DMS153 (cell line): ENCODE measurements around the gene NSG1.
"Not testable (repeated sequence)": the region's sequence is repeated elsewhere in the genome, so short reads cannot be mapped to it uniquely, and the experiment has no call there.

ENCODE experiments used
- DNase-seq: peaks from one replicate; lab custom pipeline; 2025; lab: John Stamatoyannopoulos, UW

The NSG1 gene

GRCh38 chr4:4416981-4417380 lies 30.1 kb downstream of the NSG1 start:
- no peak for DNase-seq

- no peak for DNase-seq
These were observed 31.0 kb downstream of the NSG1 start for GRCh38 chr4:4417886-4418285.

GRCh38 chr4:4418676-4419390 lies 31.9 kb downstream of the NSG1 start:
- DNase-seq = no peak

- DNase-seq = no peak
These were observed 33.0 kb downstream of the NSG1 start for GRCh38 chr4:4419896-4420295.

- DNase-seq = no peak
These were observed 33.5 kb downstream of the NSG1 start for GRCh38 chr4:4420421-4420820.

DNA sequence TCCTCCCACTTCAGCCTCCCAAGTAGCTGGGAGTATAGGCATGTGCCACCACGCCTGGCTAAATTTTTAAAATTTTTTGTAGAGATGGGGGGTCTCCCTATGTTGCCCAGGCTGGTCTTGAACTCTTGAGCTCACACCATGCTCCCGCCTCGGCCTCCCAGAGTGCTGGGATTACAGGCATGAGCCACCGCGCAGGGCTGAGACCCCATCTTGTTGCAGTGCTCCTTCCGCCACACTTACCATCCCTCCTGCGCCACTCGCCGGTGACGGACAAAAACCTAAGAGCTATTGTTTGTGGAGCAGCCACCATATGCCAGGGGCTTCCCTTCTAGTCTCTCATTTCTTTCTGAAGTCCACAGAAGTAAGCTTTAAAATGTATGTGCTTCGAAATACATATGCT lies 34.5 kb downstream of the NSG1 start:
- no peak for DNase-seq

DNA sequence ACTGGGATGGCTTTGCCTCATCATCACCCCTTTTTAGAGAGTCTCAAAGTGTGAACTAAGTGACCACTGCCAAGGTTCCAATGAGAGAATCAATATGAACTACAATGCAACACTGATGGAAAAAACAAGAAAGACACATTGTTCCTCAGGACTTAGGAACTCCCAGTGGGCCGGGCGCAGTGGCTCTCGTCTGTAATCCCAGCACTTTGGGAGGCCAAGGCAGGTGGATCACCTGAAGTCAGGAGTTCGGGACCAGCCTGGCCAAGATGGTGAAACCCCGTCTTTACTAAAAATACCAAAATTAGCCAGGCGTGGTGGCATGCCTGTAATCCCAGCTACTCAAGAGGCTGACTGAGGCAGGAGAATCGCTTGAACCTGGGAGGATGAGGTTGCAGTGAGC lies 35.2 kb downstream of the NSG1 start:
- not testable (repeated sequence) for DNase-seq

- no peak for DNase-seq
These were observed 36.1 kb downstream of the NSG1 start for GRCh38 chr4:4422856-4423499.

DNA sequence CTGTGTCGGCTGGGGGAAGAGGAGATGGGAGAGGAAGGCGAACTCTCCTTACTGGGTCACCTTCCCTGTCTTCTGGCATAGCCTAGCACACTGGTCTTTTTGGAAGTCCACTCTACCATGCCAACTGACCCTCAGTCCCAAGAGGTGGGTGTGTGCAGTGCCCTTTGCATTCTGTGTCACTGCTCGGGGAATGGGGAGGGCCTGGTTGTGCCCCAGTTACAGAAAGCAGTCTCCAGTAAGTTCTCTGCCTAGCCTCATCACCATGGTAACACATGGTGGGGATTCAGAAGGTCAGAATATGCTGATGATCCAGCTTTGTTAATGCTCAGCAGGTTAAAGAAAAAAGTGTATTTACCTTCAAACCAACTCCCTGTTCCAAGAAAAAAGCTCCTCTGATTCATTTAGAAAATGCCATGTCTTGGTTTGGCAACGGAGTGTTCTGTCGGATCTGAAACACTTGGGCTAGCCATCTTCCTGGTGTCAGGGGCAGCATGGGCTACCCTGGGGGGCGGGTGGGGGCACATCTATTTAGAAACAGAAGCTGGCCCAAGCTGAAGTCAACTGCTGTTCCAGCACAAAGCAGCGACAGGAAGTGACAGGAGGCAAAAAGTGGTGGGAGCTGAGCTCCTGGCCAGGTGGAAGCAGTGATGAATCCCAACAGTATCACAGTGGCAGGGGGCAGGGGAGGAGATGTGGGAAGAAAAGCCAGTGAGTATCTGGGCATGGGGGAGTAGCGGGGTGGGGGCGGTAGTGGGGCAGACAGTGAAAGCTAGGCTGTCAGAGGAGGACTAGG lies 37.0 kb downstream of the NSG1 start:
- no peak for DNase-seq

DNA sequence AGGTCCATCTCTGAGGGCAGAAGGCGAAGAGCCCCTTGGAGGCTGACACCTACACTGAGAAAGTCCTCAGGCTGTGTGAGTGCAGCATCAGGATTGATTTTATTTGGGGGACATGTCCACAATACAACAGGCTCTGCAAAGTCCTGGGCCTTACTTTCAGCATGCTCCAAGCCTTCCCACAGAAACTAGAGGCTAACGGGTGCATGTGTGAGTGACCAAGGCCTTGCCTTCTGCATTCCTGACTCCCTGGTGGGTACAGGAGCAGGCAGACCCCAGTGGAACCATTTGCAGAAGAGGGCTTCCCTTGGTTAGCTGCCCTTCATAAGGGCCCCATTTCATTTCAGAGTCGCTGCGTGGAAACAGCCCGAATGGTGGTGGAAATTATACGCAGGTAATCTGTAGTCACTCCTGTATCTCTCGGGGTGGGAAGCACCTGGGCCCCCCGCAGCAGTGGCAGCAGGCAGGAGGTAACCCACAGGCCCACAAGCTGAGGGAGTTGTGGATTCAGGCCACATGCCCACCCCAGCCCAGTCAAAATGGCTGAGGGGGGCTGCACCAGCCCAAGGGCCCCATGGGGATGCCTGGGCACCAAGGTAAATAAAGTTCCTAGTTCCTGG lies 37.7 kb downstream of the NSG1 start:
- DNase-seq = no peak

DNA sequence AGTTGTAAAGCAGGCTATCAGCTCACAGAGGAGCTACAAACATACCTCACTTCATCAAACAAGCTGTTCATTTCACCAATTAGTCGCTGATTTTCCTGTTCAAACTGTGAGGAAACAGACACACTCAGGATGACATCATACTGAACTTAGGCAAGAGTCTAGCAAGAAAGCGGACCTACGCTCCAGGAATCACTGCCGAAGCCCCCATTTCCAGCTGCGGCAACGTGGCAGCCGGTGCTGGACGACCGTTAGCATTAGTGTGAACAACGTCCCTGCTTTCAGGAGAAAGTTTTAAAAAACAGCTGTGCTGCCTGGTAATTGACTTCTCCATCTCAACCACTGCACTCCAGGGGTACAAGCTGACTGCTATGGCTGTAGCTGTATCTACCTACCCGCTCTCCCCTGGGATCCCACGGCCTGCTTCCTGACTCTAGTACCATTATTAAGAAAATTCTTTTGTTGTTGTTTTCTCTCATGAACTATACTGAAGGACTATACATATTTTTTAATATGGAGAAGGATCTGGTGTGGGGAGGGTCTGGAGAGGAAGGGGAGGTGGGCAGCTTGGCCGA lies 38.3 kb downstream of the NSG1 start:
- DNase-seq = no peak

GRCh38 chr4:4425696-4426095 lies 38.8 kb downstream of the NSG1 start:
- DNase-seq = no peak

DNA sequence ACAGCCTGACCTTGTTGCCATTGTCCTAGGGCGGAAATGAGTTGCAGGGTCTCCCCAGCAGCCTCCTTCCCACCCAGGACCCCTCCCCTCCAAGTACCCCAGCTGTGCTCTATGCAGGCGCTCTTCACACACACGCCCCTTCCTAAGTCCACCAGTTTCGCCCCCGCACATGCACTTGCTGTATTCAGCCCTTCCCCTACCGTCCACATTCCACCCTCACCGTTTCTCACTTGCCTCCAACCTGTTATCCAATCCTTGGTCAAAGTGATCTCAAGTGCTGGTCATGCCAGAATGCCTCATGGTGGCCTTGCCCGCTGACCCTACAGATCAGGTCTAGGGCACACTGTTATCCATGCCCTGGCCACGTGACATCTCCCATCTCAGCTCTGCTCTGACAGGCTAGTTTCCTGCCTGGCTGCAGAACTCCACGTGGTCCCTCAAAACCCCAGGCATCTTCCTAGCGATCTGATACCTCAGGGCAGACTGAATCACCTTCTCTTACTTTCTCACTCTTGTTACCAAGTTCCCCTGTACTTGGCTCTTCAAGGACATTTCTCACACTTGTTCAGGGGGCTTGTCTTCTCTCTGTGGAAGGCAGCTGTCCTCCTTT lies 39.7 kb downstream of the NSG1 start:
- no peak for DNase-seq

- DNase-seq = no peak
These were observed 40.4 kb downstream of the NSG1 start for GRCh38 chr4:4427121-4427870.

DNA sequence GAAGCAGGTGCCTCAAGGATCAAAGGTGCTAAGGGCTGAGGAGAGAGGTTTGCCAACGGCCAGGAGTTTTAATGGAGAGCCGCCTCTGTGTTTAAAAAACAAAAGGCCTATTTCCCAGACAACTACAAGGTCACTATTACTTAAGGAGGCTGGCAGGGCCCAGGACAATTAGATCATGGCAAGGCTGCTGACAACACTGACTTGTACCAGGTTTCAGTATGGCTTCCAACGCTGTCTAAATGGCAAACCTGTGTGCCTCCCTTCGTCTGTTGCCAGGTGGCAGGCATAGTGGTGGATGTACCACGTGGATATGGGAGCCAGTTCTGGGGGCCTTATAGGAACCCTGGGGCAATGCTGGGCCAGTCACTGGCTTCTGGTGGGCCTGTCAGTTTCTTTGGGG lies 41.0 kb downstream of the NSG1 start:
- no peak for DNase-seq

GRCh38 chr4:4428966-4429875 lies 42.3 kb downstream of the NSG1 start:
- DNase-seq = no peak

DNA sequence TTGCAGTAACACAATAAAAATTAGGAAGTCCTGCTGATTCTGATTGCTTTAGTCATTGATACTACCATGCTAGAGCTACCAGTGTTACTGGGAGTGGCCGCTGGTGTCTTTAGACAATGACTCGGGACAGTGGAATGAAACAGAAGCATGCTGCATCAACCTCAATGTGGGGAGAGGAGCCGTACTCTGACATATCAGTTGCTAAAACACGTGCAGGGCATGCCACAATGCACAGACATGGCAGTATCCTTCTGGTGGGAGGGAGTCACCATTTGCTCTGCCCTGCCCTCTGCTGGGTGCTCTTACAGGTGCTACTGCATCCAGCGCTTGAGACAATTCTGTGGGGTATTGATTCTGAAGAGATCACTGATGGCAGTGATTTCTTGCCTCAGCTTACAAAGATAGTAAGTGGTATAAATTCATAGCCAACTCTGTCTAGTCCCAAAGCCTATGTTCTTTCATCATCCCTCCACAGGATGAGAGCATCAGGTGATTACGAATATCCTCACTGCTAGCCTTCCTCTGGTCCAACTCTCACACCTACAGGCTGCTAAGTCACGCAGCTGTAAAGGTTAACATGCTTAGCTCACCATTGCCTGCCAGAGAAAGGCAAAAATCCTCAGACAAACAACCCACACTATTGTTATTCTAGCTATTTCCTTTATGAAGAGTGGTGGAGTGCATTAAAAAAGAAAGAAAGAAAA lies 43.7 kb downstream of the NSG1 start:
- DNase-seq = no peak

DNA sequence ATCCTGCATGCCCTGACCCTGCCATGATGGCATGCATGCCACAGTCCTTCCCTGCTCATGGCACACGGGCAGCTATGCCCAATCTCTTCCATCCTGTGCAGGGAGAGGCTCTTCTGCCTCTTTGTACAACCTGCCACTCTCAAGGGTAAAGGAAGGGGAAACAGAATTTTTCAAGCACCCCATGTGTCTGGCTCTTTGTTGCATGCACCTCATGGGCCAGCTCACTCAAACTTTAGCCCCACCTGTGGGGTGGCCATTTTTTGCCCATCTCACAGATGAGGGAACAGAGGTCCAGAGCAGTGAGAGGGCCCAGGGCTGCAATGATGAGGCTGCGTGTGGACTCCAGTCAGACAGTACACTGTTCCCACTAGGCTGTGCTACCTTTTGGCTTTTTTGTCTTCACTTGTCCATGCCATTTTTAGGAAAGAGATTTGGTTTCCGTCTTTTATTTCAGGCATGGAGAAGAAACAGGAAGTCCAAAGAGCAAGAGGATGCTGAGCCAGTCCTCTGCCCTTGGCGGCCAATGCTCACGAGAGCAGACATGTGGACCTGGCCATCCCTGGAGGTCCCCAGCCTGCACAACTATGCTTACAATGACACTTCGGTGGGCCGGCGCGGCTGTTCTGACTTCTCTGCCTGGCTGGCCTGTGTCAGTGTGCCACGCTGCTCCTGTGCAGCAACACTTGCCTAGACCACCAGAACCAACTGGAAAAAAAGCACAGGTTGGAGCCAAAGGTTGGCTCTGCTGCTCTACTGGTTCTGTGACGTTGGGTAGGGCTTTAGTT lies 45.6 kb downstream of the NSG1 start:
- no peak for DNase-seq

DNA sequence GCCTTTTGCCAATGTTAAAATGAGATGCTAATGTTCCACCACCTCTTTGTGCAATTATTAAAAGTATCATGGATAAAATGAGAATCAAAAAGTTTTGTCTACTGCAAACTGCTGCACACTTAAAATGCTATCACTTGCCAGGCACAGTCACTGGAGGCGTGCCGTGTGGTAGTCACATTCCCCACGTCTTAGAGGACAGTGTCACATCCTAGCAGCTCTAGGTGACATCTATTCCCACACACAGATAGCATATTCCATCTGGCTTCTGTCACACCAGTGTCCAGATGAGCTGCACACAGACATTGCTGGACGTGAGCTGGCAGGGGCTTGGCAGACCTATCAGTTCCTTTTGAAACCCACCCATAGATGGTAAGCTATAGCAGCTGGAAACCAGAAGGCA lies 47.0 kb downstream of the NSG1 start:
- no peak for DNase-seq
